GM03348 (cell line): ENCODE results near the gene EFTUD2.
A peak's percentile ranks its signal among the peaks of the same experiment; 100 is the strongest.
"Not testable (repeated sequence)": the region's sequence is repeated elsewhere in the genome, so short reads cannot be mapped to it uniquely, and the experiment has no call there.

Experiments
- DNase-seq: peaks from one replicate; pipeline ENCODE4 v3.0.0; 2012; ENCODE audit warnings: low spot score

Gene EFTUD2

DNA sequence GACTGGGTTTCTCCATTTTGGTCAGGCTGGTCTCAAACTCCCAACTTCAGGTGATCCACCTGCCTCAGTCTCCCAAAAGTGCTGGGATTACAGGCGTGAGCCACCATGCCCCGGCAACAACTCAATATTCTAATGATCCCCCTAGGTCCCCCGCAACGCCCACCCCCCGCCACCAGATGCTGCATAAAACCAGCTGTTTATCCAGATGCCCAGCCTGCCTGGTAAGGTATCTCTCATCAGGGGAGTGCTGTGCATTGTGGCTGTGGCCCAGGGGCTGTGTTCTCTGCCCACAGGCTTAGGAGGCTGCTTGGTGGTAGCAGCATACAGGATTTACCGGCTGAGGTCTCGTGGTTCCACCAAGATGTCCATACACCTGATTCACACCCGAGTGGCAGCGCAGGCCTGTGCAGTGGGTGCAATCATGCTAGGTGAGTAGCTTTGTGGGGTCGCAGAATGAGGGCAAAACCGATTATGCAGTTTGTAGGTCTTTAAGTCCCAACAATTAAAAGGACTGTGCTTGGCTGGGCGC, 50.2 kb downstream of the EFTUD2 start:
- no peak for DNase-seq

- no peak for DNase-seq
Observed at GRCh38 chr17:44848257-44848795, 50.9 kb downstream of the EFTUD2 start.

DNA sequence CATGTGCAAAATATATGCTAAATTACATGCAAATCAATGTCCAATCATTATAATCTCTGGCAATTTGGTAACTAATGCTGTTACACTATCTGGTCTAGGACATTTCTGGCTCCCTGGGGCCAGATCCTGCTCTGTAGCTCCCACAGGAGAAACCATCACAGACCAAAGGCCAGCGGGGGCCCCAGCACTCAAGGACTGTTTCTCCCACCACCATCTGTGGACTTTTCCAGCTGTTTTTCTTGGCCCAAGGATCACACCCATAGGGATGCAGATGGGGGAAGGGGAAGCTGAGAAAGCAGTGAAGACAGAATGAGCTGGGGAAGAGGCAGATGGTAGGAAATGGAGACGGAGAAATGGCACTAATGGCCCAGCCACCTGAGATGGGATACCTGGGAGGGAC, 51.7 kb downstream of the EFTUD2 start, which contains the start of gene HIGD1B:
HIGD1B (plus strand) TSS at position 298 of the 400 bp plus-strand sequence. CDS start 270 bp downstream, outside the sequence.
- DNase-seq = no peak

- no peak for DNase-seq
Observed at GRCh38 chr17:44846206-44846605, 53.0 kb downstream of the EFTUD2 start.

- peak; percentile 31 for DNase-seq
Observed at GRCh38 chr17:44844390-44844830, 54.8 kb downstream of the EFTUD2 start.

- DNase-seq = no peak
Observed at GRCh38 chr17:44842748-44843147, 56.5 kb downstream of the EFTUD2 start.

DNA sequence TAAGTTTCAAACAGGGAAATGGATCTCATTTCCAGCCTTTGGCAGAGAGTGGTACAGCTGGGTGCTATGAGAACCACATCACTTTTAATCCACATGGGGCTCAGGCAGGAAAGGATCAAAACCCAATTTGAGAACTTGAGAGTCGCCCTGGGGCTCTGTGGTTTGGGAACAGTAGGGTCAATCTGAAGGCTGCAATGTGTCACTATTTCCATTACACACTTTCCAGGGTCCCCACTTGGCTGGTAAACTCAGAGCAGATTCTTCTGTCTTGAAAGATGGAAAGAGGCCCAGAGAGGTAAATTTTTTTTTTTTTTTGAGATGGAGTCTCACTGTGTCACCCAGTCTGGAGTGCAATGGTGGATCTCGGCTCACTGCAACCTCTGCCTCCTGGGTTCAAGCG, 58.3 kb downstream of the EFTUD2 start:
- DNase-seq = no peak

DNA sequence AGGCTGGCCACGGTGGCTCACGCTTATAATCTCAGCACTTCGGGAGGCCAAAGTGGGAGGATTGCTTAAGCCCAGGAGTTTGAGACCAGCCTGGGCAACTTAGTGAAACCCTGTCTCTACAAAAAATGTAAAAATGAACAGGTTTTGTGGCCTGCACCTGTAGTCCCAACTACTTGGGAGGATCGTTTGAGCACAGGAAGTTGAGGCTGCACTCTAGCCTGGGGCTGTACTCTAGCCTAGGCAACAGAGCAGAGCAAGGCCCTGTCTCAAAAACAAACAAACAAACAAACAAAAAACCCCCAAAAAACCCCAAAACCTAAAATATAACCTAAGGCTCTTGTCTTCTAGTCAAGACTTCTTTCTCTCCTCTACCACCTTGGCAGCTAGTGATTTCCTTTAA, 59.0 kb downstream of the EFTUD2 start:
- DNase-seq = no peak

DNA sequence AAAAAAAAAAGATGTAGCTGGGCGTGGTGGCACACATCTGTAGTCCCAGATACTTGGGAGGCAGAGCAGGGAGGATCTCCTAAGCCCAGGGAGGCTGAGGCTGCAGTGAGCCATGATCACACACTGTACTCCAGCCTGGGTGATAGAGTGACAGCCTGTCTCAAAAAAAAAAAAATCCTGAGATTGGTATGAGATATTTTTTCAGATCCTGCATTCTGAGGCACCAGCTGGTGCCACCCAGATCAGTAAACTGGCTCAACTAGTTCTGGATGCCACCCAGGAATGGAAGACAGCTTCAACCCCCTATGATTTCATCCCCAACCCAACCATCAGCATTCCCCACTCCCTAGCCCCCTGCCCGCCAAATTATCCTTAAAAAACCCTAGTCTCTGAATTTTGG, 62.0 kb downstream of the EFTUD2 start:
- DNase-seq = no peak

DNA sequence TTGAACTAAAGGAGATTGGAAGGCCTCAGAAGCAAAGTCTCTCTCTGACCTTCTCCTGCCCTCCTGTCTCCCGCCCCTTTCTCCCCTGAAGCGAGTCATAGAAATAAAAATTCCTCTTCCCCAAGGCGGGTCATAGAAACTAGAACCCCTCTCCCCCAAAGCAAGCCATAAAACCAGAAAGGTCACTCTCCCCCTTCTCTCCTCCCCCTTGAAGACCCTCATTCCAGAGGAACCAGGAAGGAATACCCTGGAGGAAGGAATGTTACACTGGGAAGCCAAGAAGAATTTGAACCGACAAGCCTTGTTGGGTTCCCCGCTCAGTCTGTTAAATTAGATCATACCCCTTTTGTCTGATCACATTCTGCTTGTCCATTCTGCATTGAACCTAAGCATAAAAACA, 66.4 kb downstream of the EFTUD2 start:
- DNase-seq = no peak

DNA sequence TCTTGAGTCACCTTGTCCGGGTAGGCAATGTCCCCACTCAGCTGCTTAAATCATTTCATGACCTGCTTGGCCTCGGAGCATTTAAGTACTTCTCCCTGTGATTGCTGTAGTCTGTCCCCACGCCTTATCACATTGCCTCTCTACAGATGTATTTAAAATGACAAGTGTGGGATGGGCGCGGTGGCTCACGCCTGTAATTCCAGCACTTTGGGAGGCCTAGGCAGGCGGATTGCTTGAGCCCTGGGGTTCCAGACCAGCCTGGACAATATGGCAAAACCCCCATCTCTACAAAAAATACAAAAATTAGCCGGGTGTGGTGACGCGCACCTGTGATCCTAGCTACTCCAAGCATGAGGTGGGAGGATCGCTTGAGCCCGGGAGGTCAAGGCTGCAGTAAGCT, 67.9 kb downstream of the EFTUD2 start:
- no peak for DNase-seq

- DNase-seq = peak; percentile 57
Observed at GRCh38 chr17:44830359-44831288, 68.6 kb downstream of the EFTUD2 start.

DNA sequence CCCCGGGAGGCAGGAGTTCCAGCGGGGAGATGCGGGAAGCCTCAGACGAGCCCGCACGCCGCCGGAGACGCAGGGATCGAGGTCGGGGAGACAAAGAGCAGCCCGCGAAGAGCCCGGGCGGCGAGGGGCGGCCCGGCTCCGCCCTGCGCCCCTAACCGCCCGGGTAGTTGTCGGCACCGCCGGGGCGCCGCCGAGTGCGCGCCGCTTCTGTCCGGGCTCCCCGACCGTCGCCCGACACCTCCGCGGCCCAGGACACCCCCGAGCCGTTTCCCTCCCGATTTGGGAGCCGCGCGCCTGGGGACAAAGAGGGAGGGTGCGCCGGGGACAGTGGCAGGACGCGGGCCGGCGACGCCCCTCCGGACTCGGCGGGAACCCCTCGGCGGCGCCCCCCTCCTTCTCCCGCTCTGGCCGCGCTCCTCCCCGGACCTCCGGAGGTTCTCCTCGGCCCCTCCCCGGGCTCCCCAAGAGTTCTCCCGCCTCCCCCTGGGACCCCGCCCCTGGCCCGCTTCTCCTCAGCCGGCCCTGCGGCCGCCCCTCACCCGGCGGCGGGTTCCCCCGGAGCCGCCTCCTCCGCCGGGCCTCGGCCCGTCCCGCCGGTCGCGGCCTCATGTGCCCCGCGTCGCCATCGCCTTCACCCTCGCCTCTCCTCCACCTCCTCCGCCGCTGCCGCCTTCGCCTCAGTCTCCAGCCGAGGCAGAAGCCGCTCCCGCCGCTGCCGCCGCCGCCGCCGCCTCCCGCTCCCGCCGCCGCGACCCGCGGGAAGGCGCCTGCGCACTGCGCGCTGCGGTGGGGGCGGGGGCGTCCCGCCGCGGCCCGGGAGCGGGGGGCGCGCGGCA, 69.5 kb downstream of the EFTUD2 start, which contains the start of gene GJC1:
GJC1 (minus strand) TSS at position 765 of the 836 bp plus-strand sequence. CDS start 24,470 bp downstream, outside the sequence.
- DNase-seq = peak; percentile 86

- no peak for DNase-seq
Observed at GRCh38 chr17:44828919-44829522, 70.2 kb downstream of the EFTUD2 start.

DNA sequence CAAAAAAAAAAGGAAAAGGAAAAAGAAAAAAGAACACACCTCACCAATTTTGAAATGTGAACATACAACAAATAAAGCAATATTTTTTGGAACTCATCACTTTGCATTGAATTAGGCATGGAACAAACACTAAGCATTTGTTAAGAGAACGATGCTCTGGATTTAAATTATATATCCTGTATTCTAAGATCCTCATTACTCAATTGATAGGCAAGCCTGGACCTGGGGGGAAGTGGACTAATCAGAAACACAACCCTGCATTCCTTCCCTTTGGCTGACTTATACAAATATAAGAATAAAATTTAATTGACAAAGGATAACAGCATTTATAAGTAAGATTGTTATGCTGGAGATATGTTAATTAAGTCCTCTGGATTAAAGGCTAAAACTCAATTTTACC, 71.4 kb downstream of the EFTUD2 start:
- peak; percentile 36 for DNase-seq

DNA sequence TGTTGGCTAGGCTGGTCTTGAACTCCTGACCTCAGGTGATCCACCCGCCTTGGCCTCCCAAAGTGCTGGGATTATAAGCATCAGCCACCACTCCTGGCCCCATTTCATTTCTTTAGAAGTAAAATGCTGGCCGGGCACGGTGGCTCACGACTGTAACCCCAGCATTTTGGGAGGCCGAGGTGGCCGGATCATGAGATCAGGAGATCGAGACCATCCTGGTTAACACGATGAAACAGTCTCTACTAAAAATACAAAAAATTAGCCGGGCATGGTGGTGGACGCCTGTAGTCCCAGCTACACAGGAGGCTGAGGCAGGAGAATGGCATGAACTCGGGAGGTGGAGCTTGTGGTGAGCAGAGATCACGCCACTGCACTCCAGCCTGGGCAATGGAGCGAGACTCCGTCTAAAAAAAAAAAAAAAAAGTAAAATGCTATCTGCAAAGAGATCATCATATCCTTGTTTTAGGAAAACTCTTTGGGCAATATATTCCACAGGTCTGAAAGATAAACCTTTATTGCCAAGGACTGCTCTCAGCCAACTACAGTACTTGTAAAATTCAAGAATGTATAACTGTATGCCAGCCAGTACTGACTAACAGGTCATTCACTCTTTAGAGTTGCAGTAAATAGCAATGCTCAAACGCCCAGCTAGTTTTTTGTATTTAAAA, 73.0 kb downstream of the EFTUD2 start:
- peak; percentile 30 for DNase-seq

DNA sequence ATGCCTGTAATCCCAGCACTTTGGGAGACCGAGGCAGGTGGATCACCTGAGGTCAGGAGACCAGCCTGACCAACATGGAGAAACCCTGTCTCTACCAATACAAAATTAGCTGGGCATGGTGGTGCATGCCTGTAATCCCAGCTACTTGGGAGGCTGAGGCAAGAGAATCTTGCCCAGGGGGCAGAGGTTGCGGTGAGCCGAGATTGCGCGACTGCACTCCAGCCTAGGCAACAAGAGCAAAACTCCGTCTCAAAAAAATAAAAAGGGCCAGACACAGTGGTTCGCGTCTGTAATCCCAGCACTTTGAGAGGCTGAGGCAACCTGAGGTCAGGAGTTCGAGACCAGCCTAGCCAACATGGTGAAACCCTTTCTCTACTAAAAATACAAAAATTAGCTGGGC, 74.0 kb downstream of the EFTUD2 start:
- DNase-seq = not testable (repeated sequence)

DNA sequence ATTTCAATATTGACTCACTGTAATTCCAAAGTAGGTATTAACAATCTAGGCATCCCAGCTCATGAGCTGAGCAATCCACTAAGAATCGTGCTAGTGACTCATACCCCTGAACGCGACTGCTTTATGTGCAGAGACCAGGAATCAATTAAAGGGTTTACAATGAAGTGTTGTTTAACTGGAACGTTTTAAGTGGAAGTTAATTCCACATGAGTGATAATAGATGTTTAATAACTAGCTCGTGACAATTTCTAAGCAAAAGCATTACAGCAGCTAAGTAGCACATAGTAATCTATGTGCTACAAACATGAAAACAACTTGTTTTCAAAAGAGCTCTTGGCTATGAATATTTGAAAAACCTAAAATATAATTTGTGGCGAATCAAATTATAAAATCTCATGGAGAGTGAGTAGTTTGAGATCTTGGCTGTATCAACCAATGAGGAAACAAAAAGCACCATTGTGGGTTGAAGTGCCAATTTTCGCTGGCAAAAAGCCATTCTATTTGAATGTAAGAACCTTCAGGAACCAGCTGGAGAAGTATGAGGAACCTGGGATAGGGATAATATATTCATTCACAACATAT, 78.5 kb downstream of the EFTUD2 start:
- peak; percentile 88 for DNase-seq

GRCh38 chr17:44818508-44818907, 80.7 kb downstream of the EFTUD2 start:
- DNase-seq = not testable (repeated sequence)

GRCh38 chr17:44812263-44812662, 87.0 kb downstream of the EFTUD2 start:
- DNase-seq = no peak
